ENCODE results near the gene IRF9. TPM values are rescaled to one million over a fixed set of nuclear protein-coding genes. Genes with fewer than 3 reads are reported as not detected.

Gene IRF9
- polyA plus RNA-seq, 1 donor, result 104 TPM

- DNase-seq, result no peak
- Histone ChIP-seq H3K36me3 (ENCODE audit: control insufficient read depth, insufficient read depth, low read length) (peaks cover 3% of the 10 kb centered on the region), H3K4me3 (ENCODE audit: low read length) (no peak overlapping the region), H3K4me1 (ENCODE audit: control insufficient read depth, insufficient read depth, low read length) (peaks cover 5% of the 10 kb centered on the region), H3K27ac (ENCODE audit: low read length) (no peak overlapping the region), H3K9me3 (ENCODE audit: control insufficient read depth, low read depth, low read length) (no peaks in the 10 kb centered on the region), H3K27me3 (ENCODE audit: control insufficient read depth, insufficient read depth, low read length) (no peaks in the 10 kb centered on the region)
- no CpG with 5 or more reads among the region's 15 CpGs for WGBS (ENCODE audit: insufficient coverage, low lambda C conversion rate)
Observed at GRCh38 chr14:24131549-24131966, 29.5 kb upstream of the IRF9 start.

GRCh38 chr14:24132061-24132685 is 28.9 kb upstream of the IRF9 start:
- WGBS (ENCODE audit: insufficient coverage, low lambda C conversion rate), result no CpG with 5 or more reads among the region's 24 CpGs
- no peak overlapping the region for H3K27ac ChIP-seq (ENCODE audit: low read length)
- H3K9me3 ChIP-seq (ENCODE audit: control insufficient read depth, low read depth, low read length), result no peaks in the 10 kb centered on the region
- H3K4me3 ChIP-seq (ENCODE audit: low read length), result no peak overlapping the region
- peaks cover 4% of the 10 kb centered on the region for H3K36me3 ChIP-seq (ENCODE audit: control insufficient read depth, insufficient read depth, low read length)
- no peak for DNase-seq
- no peaks in the 10 kb centered on the region for H3K27me3 ChIP-seq (ENCODE audit: control insufficient read depth, insufficient read depth, low read length)
- peaks cover 9% of the 10 kb centered on the region for H3K4me1 ChIP-seq (ENCODE audit: control insufficient read depth, insufficient read depth, low read length)

- peaks cover 12% of the 10 kb centered on the region for H3K36me3 ChIP-seq (ENCODE audit: control insufficient read depth, insufficient read depth, low read length)
- H3K27ac ChIP-seq (ENCODE audit: low read length), result no peak overlapping the region
- peaks cover 16% of the 10 kb centered on the region for H3K4me1 ChIP-seq (ENCODE audit: control insufficient read depth, insufficient read depth, low read length)
- no peaks in the 10 kb centered on the region for H3K27me3 ChIP-seq (ENCODE audit: control insufficient read depth, insufficient read depth, low read length)
- no peaks in the 10 kb centered on the region for H3K9me3 ChIP-seq (ENCODE audit: control insufficient read depth, low read depth, low read length)
- no CpG with 5 or more reads among the region's 2 CpGs for WGBS (ENCODE audit: insufficient coverage, low lambda C conversion rate)
- no peak for DNase-seq
- H3K4me3 ChIP-seq (ENCODE audit: low read length), result no peak overlapping the region
Observed at GRCh38 chr14:24132976-24133375, 28.1 kb upstream of the IRF9 start.

DNA sequence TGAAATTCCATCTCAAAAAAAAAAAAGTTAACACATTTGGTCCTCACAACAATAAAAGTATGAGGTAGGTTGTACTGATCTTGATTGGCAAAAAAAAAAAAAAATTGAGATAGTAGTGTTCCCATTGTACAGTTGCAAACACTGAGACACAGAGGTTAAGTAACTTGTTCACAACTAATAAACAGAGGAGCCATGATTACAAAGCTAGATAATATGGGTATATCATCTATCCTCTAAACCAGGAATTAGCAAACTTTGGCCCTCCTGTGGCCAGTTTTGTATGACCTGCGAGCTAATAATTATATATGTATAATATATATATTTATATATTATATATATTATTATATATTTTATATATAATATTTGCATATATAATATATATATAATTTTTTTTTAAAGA is 27.3 kb upstream of the IRF9 start:
- Histone ChIP-seq H3K9me3 (ENCODE audit: control insufficient read depth, low read depth, low read length) (no peaks in the 10 kb centered on the region), H3K27ac (ENCODE audit: low read length) (no peak overlapping the region), H3K36me3 (ENCODE audit: control insufficient read depth, insufficient read depth, low read length) (peaks cover 20% of the 10 kb centered on the region), H3K4me1 (ENCODE audit: control insufficient read depth, insufficient read depth, low read length) (peaks cover 23% of the 10 kb centered on the region), H3K4me3 (ENCODE audit: low read length) (no peak overlapping the region), H3K27me3 (ENCODE audit: control insufficient read depth, insufficient read depth, low read length) (no peaks in the 10 kb centered on the region)
- DNase-seq, result no peak
- WGBS (ENCODE audit: insufficient coverage, low lambda C conversion rate), result no CpG with 5 or more reads among the region's 1 CpG

GRCh38 chr14:24135584-24135833 is 25.6 kb upstream of the IRF9 start:
- peak overlapping the region; percentile 85 for H3K27ac ChIP-seq (ENCODE audit: low read length)
- peak overlapping the region; percentile 57 for H3K4me3 ChIP-seq (ENCODE audit: low read length)
- H3K36me3 ChIP-seq (ENCODE audit: control insufficient read depth, insufficient read depth, low read length), result peaks cover 29% of the 10 kb centered on the region
- H3K4me1 ChIP-seq (ENCODE audit: control insufficient read depth, insufficient read depth, low read length), result peaks cover 33% of the 10 kb centered on the region
- no peaks in the 10 kb centered on the region for H3K27me3 ChIP-seq (ENCODE audit: control insufficient read depth, insufficient read depth, low read length)
- no peaks in the 10 kb centered on the region for H3K9me3 ChIP-seq (ENCODE audit: control insufficient read depth, low read depth, low read length)
- no peak for DNase-seq
- no CpG with 5 or more reads among the region's 9 CpGs for WGBS (ENCODE audit: insufficient coverage, low lambda C conversion rate)

- Histone ChIP-seq H3K4me3 (ENCODE audit: low read length) (peak within 1 kb of the TSS; percentile 83), H3K9me3 (ENCODE audit: control insufficient read depth, low read depth, low read length) (no peaks in the 10 kb centered on the region), H3K4me1 (ENCODE audit: control insufficient read depth, insufficient read depth, low read length) (peaks cover 33% of the 10 kb centered on the region), H3K27ac (ENCODE audit: low read length) (peak within 1 kb of the TSS; percentile 85), H3K36me3 (ENCODE audit: control insufficient read depth, insufficient read depth, low read length) (peaks cover 29% of the 10 kb centered on the region), H3K27me3 (ENCODE audit: control insufficient read depth, insufficient read depth, low read length) (no peaks in the 10 kb centered on the region)
- WGBS (ENCODE audit: insufficient coverage, low lambda C conversion rate), result no CpG with 5 or more reads among the region's 75 CpGs
- peak; percentile 95 to 97 for DNase-seq
Observed at GRCh38 chr14:24135834-24136683, 25.0 kb upstream of the IRF9 start, which contains the start of gene PSME1. TSS of gene PSME1 (plus strand) at chr14:24136194. CDS start at chr14:24136263, 69 bp downstream.

DNA sequence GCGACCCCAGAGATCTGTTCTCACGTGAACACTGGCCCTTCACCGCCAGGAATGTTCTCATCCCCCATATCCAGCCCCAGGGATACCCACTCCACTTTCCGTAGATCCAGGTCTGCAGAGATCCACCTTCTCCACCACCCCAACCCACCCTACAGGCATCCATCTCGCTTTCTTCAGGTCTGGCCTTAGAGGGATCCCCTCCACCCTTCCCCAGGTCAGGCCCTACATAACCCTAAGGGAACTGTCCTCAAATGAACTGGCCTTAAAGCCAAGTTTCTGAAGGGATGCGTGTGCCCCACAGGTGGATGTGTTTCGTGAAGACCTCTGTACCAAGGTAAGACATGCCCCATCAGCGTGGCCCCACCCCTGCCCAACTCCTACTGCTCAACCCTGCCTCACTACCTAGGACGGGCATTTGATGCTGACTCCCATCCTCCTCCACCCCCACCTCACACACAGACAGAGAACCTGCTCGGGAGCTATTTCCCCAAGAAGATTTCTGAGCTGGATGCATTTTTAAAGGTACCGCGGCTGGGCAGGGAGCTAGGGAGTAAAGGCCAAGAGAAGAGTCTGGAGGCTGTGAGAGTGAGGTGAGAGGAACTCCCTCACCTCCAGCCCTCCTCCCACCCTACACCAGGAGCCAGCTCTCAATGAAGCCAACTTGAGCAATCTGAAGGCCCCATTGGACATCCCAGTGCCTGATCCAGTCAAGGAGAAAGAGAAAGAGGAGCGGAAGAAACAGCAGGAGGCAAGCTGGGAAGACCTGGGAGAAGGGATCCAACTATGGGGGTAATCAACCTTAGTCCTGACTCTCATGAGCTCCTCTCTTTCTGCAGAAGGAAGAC is 24.2 kb upstream of the IRF9 start:
- Histone ChIP-seq H3K27me3 (ENCODE audit: control insufficient read depth, insufficient read depth, low read length) (no peaks in the 10 kb centered on the region), H3K4me1 (ENCODE audit: control insufficient read depth, insufficient read depth, low read length) (peaks cover 33% of the 10 kb centered on the region), H3K27ac (ENCODE audit: low read length) (peak overlapping the region; percentile 70), H3K36me3 (ENCODE audit: control insufficient read depth, insufficient read depth, low read length) (peaks cover 29% of the 10 kb centered on the region), H3K9me3 (ENCODE audit: control insufficient read depth, low read depth, low read length) (no peaks in the 10 kb centered on the region), H3K4me3 (ENCODE audit: low read length) (peak overlapping the region; percentile 83)
- whole genome bisulfite sequencing (ENCODE audit: insufficient coverage, low lambda C conversion rate), result no CpG with 5 or more reads among the region's 13 CpGs
- peak in 1 of 2 donors; percentile 27 for DNase-seq

- Histone ChIP-seq H3K4me1 (ENCODE audit: control insufficient read depth, insufficient read depth, low read length) (peaks cover 39% of the 10 kb centered on the region), H3K4me3 (ENCODE audit: low read length) (no peak overlapping the region), H3K27ac (ENCODE audit: low read length) (no peak overlapping the region), H3K36me3 (ENCODE audit: control insufficient read depth, insufficient read depth, low read length) (peaks cover 26% of the 10 kb centered on the region), H3K27me3 (ENCODE audit: control insufficient read depth, insufficient read depth, low read length) (no peaks in the 10 kb centered on the region), H3K9me3 (ENCODE audit: control insufficient read depth, low read depth, low read length) (no peaks in the 10 kb centered on the region)
- no peak for DNase-seq
- no CpG with 5 or more reads among the region's 8 CpGs for WGBS (ENCODE audit: insufficient coverage, low lambda C conversion rate)
Observed at GRCh38 chr14:24137529-24138395, 23.3 kb upstream of the IRF9 start.

DNA sequence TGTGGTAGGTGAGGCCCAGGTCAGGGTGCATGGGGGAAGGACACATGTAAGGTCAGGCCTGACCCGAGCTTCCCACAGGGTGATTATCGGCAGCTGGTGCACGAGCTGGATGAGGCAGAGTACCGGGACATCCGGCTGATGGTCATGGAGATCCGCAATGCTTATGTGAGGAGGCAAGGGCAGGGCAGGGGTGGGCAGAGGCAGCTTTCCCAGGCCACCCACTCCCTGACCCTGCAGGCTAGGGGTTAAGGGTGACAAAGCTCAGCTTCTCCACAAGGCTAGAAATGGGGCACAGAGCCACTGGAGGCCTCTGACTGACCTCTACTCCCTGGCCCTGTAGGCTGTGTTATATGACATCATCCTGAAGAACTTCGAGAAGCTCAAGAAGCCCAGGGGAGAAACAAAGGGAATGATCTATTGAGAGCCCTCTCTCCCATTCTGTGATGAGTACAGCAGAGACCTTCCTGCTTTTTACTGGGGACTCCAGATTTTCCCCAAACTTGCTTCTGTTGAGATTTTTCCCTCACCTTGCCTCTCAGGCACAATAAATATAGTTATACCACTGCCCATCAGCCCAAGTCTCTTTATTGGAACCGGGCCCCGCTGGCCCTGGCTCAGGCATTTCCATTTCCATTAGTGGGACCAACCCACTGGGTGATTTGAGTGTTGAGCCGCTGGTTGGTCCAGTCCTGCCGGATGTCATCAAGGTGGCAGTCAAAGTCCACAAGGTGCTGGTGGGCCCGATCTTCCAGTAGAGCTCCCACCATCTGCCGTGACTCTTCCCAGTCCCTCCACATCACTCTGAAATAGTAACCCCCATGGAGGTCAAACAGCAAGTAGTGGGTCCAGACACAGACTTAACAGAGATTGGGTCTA is 22.4 kb upstream of the IRF9 start:
- no peak for DNase-seq
- no peak overlapping the region for H3K4me3 ChIP-seq (ENCODE audit: low read length)
- no peaks in the 10 kb centered on the region for H3K9me3 ChIP-seq (ENCODE audit: control insufficient read depth, low read depth, low read length)
- H3K27ac ChIP-seq (ENCODE audit: low read length), result no peak overlapping the region
- no peaks in the 10 kb centered on the region for H3K27me3 ChIP-seq (ENCODE audit: control insufficient read depth, insufficient read depth, low read length)
- peaks cover 48% of the 10 kb centered on the region for H3K4me1 ChIP-seq (ENCODE audit: control insufficient read depth, insufficient read depth, low read length)
- WGBS (ENCODE audit: insufficient coverage, low lambda C conversion rate), result no CpG with 5 or more reads among the region's 13 CpGs
- H3K36me3 ChIP-seq (ENCODE audit: control insufficient read depth, insufficient read depth, low read length), result peaks cover 32% of the 10 kb centered on the region
